ENCODE results near the gene CSTF3.
"Not testable (repeated sequence)": the region's sequence is repeated elsewhere in the genome, so short reads cannot be mapped to it uniquely, and the experiment has no call there.

Gene CSTF3

DNA sequence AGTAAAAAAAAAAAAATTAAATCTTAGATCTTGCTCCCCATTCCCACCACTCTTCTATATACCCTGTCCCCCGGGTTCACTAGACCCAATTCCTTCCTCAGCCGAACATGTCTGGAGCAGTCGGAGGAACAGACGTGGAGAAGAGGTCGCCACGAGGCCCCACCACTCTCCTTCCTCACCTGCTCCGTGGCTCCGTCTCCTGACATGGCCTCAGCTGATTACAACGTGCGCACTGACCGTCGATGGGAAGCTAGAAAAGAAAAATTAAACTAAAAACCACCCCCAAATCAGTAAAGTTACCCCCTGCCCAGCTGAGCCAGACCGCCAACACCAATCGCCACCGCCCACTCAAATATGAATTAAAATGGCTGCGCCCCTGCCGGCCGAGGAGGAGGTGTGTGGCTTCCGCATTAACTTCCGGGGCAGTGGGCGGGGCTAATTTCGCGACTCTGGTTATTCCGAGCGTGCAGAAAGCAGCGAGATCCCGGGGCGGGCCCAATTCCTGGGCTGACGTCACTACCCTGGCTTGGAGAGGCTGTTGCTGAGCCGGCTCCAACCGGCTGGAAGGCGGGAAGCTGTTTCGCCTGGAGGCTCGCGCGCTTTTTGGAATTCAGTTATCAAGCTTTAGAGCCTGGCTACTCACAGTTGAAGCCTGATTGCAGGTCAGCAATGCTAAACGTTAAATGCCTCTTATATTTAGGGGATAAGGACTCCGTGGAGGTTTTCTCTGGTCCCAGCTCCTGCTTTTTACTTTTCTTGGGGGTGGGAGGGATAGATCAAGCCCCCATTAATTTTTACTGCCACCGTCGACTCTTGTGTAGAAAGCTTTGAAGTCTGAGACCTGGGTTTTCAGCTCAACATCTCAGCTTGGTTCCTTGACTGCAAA lies at the start of gene CSTF3:
TSS of gene CSTF3 (minus strand) at position 361 of the 886 bp plus-strand sequence. CDS start at position 206, 155 bp downstream.
- DNase-seq = peak; percentile 99

DNA sequence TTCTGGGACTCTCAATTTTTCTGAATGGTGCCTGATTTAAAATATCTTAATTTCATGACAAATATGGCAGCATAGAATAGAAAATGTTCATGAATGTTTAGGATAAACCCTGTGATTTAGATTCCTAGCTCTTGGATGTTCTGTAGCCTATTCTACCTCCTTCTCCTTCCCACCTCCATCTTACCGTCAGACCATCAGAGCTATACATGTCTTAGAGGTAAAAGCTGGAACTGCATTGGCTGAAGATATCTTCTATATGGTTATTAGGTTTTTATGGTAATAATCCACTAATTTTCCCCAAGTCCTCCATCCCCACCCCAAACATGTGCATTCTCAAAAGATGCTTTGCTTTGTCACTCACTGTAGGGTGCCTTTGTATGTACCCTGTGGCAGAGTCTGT lies 46.9 kb upstream of the CSTF3 start:
- DNase-seq = no peak

DNA sequence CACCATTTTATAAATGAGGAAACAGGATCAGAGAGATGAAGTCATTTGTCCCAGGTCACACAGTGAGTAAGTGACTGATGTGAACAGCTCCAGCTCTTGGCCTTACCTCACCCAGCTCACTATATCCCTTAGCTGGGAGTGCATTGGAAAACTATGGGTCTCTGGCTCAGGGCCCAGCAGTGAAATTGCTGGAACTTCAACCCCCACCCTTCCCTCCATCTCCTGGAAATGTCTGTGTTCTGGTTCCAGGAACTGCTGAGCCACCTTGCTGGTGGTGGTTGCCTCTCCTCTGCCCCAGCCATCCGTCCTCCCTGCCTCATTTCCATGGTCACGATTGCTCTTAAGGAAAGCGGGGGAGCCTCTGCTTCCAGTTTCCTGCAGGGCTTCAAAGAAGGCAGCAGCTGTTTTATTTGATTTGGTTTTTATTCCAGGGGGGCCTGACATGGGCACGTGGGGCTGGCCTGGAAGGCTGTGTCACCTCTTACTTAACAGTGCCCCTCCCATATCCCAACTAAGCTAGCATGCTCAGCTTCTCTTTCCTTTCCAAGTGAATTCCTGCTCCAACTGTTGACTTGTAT lies 46.2 kb upstream of the CSTF3 start:
- DNase-seq = no peak

DNA sequence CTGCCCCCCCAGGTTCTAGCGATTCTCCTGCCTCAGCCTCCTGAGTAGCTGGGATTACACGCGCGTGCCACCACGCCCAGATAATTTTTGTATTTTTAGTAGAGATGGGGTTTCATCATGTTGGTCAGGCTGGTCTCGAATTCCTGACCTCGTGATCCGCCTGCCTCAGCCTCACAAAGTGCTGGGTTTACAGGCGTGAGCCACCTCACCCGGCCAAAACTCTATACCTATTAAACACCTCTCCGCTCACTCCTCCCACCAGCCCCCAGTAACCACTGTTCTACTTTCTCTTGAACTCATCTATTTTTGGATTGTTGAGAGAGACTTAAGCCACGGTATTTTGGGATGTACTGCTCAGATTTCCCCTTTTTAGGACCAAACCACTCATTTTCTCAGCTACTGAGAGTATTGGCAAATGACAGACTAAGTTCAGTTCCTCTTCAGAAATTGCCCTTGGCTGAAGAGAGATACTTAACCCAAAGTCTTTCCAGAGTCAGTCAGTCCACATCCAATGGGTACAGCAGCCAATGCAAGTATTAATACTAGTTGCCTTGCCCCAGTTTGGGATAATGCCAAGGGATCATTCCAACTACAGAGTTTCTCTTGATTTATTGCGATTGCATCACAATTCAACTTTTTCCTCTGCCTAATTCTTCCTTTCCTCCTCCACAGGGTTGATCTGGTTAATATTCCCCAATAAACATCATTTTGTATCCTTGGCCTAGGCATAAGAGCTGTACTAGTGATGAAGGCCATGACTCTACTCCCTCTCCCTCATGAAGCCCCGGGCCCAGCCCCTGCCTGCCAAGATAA lies 36.8 kb upstream of the CSTF3 start:
- DNase-seq = peak; percentile 96

DNA sequence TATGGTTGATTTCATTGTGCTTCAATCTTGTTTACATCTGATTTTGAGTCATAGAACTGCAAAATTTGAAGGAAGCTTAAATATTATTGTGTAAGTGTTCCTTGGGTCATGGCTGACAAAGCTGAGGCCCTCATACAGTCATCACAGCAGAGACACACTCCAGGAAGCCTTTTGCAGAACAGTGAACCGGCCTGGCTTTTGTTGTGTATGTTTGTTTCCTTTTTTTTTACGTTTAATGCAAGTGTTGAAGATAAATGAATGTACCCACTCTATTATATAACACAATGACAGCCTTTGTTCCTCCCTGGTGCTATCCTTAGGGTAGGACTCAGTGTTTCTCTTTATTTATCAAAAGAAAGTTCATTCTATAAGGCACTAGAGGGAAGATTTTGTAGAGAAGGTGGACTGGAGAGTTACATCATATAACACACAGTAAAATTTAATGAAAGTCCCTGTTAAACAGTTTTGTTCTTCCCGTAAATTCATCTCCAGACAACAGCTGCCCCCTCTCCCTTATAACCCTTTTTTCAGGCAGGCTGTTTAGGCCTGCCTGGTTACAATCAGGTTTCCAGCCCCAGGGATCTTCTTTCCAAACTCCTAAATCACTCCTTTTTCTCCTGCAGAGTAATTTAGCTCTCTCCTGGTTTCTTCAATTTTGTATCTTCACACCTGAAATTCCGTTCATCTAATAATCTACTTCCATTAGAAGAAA lies 34.3 kb upstream of the CSTF3 start:
- DNase-seq = peak; percentile 80

DNA sequence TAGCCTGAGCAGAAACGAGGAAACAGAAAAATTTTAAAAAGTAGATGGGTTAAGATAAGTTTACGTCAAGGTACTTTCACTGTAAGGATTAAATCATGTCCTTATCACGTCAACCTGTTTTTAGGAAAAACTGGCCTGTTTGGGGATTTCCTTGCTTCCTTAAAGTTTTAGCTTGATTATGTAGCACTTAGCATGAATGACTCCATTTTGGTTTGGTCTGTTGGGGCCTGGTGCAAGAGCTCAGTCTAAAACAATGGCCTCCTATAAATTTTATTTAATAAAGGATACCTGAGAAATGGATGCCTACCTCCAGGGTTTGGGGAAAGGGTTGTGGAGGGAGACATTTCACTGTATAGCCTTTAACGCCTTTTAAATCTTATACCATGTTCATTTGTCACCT lies 33.2 kb upstream of the CSTF3 start:
- DNase-seq = no peak

DNA sequence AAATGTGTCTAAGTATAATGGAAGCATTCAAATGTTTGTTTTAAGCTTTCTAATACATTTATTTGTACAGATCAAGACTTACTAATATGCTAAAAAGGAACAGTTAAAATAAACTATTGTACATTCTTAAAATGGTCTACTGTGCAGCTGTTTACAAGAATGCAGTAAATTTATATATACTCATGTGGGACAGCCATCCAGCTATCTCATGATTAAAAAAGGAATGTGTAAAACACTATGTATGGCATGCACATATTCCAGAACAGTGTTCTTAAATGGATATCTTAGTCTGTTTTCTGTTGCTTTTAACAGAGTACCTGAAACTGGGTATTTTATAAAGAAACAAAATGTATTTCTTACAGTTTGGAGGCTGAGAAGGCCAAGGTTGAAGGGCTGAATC lies 30.2 kb upstream of the CSTF3 start:
- DNase-seq = no peak

DNA sequence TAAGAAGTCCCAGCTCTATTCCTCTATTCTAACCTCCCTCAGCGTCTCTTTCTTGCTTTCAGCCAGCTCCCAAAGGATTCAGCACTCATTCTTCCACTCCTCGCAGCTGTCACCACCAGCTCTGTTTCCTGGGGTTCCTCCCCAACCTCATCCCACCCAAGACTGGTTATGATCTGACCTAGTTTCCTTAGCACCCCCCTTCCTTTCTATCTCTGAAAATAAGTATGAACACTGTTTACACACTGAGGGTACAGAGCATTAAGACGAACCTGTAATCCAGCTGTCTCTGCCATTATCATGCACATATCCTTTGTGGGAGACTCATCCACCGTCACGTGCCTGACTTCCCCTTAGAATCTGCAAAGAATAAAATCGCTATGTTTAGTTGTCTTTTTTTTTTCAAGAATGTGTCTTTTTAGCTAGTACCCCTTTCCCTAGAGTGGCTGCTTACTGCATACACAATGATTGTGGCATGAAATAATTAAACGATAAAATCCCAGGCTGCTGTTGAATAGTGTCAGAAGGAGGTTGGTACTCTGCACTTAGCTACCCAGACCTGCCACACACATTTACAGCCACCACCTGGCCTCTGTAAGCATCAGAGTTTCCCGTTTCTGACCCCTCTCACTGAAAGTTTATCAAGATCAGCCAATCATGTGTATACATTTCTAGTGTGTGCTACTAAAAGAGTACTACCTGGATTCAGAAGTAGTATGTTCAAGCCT lies 26.9 kb upstream of the CSTF3 start:
- DNase-seq = peak; percentile 42

DNA sequence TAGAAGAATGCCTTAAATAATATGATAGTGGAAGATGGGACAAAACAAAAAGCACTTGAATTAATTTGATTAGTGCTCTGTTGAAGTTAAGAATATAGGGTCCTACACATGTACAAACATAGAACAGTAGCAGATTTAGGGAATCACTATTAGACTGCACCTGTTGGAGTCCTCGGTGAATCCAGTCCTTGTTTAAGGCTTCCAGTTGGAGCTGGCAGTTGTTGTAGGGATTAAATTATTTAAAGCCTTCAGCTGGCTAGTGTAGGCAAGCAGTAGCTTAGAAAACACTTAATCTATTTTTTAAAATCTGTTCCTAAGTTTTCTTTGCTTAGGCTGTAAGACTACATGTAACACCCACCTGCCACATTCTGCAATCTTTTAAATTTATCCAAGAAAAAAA lies 24.5 kb upstream of the CSTF3 start:
- DNase-seq = no peak

DNA sequence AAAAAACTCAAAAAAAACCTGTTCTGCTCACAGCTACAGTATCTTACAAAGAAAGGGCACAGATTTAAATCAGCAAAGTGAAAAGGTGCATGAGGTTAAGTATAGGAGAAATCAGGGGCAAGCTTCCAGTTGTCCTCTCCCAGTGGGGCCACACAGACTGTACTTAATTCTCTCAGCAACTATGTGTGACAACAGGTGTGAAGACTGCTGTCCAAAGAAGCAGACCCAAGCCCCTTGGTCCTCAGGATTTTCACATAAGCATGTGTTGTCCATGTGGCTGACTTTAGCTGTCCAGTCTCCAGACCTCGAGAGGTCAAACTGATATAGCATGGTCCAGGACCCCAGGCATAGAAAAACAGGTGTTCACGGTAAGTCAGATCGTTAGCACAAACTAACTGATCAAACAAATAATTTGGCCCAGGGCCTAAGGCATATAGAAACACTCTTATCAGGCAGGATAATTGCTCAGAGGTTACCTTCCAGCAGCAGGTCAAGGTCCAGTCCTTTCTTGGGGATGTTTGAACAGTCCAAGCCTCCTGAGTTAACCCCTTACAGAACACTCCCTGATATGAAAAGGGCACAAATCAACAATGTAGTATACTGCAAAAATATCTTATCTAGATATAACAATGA lies 21.1 kb upstream of the CSTF3 start:
- no peak for DNase-seq

DNA sequence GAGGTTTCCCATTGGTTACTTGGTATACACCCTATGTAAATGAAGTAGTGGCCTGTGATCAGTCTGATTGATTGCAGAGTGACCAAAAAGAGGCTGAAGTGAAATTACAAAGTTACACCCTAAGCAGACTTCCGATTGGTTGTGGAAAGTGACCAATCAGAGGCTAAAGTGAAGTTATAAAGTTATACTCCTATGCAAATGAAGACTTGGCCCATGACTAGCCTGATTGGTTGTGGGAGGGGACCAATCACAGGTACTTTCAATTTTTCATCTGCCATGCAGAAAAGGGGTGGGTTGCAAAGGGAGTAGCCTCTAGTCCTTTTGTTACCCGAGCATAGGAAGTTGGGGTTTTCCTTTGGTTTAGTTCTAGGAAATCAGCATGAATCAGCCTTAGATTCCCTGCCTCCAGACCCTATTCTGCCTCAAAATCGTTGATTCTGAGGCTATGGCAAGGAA lies 18.1 kb upstream of the CSTF3 start:
- peak; percentile 95 for DNase-seq

DNA sequence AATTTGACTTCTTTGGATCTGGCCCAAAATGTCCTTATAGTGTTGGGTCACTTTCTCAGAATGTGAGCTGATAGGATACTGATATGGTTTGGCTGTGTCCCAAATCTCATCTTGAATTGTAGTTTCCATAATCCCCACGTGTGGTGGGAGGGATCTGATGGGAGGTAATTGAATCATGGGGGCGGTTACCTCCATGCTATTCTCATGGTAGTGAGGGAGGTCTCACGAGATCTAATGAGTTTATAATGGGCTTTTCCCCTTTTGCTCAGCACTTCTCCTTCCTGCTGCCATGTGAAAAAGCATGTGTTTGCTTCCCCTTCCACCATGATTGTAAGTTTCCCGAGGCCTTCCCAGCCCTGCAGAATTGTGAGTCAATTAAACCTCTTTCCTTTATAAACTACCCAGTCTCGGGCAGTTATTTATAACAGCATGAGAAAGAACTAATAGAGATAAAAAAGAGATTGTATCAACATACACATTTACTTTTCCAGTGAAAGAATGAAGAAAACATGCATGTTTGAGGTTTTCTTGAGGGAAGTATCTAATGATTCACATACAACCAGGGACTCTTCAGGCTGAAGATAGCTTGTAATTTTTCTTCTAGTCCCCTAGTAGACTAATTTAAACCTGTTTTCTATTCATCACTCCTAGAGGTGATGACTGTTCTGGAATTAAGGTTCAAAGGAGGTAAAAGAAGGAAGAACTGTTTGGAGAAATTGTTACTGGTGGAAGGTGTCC lies 17.3 kb upstream of the CSTF3 start:
- peak; percentile 49 for DNase-seq

DNA sequence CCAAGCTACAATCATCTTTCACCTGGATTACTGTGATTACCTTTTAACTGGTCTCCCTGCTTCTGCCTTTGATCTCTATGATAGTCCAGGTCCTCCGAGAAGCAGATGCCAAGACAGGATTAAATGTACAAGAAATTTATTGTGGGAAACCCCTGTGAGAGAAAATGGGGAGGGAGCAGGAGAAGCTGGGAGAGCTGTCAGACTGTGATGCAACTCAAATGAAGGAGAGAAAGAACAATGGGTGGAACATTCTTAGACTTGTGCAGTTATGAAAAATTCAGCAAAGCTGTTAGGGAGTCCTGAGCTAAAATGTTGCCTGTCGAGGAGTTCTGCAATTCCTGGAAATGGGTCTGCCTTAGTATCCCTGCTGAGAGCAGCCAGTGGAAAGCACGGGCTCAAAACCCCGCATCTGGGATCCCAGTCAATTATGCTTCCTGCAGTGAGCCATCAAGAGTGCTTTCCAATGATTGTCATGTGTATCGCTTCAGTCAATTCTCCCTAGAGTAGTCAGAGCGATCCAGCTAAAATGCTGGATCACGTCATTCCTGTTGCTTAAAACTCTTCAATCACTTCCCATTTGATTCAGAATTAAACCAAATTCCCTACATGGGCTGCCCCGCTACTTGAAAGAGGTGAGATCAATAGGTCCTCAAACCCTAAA lies 16.5 kb upstream of the CSTF3 start:
- no peak for DNase-seq

DNA sequence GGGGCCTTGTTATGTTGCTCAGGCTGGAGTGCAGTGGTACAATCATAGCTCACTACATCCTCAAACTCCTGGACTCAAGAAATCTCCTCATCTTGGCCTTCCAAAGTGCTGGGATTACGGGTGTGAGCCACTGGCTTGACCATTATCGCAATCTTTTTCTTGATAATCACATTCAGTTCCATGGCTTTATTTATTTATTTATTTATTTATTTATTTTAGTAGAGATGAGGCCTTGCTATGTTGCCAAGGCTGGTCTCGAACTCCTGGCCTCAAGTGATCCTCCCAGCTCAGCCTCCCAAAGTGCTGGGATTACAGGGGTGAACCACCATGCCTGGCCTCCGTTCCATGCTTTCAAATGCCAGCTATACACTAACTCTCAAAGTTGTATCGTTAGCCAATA lies 15.5 kb upstream of the CSTF3 start:
- not testable (repeated sequence) for DNase-seq

DNA sequence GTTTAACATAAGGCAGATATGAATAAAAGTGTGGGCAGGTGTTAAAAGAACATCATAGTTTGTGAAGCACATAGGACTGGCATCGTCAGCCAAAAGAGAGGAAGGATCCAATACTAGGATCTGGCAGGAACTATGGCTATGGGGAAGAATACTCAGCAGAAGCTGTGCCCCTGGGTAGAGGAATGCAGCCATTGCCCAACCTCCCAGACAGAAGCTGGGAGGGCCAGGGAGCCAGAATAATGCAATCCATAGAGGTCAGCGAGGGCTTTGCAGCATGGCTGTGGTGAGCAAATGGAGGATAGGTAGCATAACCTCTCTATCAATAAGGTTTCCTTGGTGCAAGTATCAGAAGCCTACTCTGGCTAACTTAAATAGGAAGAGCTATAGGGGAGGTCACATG lies 11.7 kb upstream of the CSTF3 start:
- DNase-seq = peak; percentile 33

DNA sequence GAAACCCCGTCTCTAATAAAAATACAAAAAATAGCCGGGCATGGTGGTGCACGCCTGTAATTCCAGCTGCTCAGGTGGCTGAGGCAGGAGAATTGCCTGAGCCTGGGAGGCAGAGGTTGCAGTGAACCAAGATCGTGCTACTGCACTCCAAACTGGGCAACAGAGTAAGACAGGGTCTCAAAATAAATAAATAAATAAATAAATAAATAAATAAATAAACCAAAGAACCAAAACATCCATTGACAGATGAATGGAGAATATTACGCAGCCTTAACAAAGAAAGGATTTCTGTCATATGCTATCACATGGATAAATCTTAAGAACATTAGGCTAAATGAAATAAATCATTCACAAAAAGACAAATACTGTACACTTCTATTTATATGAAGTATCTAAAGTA lies 11.1 kb upstream of the CSTF3 start:
- DNase-seq = no peak

DNA sequence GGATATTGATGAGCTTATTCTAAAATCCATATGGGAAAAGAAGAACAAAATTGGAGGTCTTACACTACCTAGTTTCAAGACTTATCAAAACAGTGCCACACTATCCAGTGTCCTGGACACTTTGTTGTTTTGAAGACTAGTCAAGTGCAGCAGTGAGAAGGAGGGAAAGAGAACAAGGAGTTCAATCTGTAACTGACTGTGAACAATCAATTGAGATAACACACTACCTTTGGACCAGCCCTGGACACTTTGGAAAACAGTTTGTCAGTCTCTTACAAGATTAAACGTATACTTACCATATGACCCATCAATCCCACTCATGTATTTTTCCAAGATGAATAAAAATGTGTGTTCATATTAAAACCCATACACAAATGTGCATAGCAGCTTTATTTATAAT lies 10.0 kb upstream of the CSTF3 start:
- no peak for DNase-seq

DNA sequence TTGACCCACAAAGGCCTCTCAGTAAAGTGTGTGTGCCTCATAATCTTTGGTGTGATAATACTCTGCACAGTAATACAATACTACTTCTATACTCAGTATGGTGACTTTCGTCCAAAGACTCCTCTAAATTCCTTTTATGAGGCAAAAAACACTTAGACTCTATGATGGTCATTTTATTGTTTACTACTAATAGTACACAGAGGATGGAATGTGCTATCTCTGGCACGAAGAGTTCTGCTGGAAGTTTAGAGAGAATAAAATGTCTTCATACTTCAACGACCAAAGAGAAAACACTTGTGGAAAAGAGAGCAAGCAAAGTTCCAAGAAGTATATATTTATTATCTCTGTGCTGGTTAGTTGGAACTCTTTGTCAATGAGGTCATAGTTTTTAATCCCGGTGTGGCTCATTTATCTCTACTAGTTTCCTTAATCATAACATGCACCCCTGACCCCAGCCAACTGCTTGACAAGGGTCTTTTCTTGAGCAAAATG lies 7.5 kb upstream of the CSTF3 start:
- no peak for DNase-seq

DNA sequence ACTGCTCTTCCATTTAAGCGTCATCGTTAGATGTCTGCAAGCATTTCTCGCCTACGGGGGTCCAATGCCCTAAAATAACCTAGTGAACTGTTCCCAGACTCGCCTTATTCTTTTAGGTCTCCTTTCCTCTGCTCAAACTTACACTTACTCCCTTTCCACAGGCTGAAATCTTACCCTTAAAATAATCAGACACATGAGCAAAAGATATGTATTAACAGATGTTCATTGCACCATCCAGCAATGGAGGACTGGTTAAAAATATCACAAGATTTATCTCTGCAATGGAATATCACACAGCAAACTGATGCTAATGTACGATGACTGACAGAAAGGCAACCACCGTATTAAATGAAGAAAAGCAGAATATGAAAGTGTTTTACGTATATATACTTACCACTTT lies 1.6 kb upstream of the CSTF3 start:
- DNase-seq = peak; percentile 7

DNA sequence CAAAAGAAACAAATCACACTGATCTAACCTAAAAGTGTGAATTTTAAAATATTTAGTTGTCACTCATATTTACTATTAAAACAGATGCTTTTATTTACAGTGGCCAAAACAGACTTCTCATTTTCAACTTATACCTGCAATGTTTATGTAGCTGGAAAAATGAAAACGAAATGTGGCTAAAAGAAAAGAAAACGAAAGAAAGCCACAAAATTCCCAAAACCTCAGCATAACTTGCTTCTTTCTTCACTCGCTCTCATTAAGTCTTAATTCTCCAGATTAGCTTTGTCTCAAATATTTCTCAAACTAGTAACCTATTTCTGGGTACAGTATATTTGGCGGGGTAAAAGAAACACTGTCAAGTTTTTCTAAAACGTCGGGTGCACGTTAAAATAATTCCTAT lies 693 bp downstream of the CSTF3 start:
- no peak for DNase-seq
